SK-N-SH (cell line): ENCODE measurements around the gene OPN1LW. TPM values are rescaled to one million over a fixed set of nuclear protein-coding genes. Genes with fewer than 3 reads are reported as not detected.

Source experiments
- CTCF ChIA-PET: fragments of 300-600, 350-600 bp; formaldehyde crosslinking; extraction: SDS; loops from one replicate; lab custom pipeline; 2021; lab: Yijun Ruan, JAX
- POLR2A ChIA-PET: fragments of 350-600 bp; sonication (Branson Sonifier 250); formaldehyde crosslinking; extraction: SDS; loops from one replicate; lab custom pipeline; 2020; ENCODE audit warnings: antibody characterized with exemption, inconsistent platforms; lab: Yijun Ruan, JAX
- DNase-seq: peaks from one replicate; pipeline ENCODE4 v3.0.0; 2012
- H2AFZ ChIP-seq: fragments of 200-600 bp; sonication (generic); 2 replicates; pipeline ENCODE4 v1.8.1; 2016; ENCODE audit warnings: antibody characterized with exemption, mild to moderate bottlenecking, low read depth
- H3F3A ChIP-seq: fragments of 200-600 bp; sonication (generic); replicated peaks from 2 replicates; pipeline ENCODE3; 2016; ENCODE audit warnings: antibody characterized with exemption, mild to moderate bottlenecking; ENCODE audit not compliant: insufficient read depth
- H3K27ac ChIP-seq, 2 experiments: fragments of 200-500 bp in 1 of 2; fragments of 200-600 bp in 1 of 2; sonication (Bioruptor generic) in 1 of 2; sonication (generic), shearing (Covaris generic) in 1 of 2; 2 replicates each; pipeline versions ENCODE4 v1.5.1 to v1.6.1; 2014 to 2016; ENCODE audit warnings: low read depth in 2 of 2, inconsistent platforms in 1 of 2, low read length in 1 of 2, mild to moderate bottlenecking in 1 of 2, mixed read lengths in 1 of 2
- H3K27me3 ChIP-seq: fragments of 200-600 bp; sonication (generic), shearing (Covaris generic); 2 replicates; pipeline ENCODE4 v1.6.1; 2016; ENCODE audit warnings: mixed run types; ENCODE audit not compliant: insufficient read depth
- H3K36me3 ChIP-seq, 2 experiments: fragments of 200-500 bp in 1 of 2; fragments of 200-600 bp in 1 of 2; sonication (Bioruptor generic) in 1 of 2; sonication (generic) in 1 of 2; replicated peaks in 1 of 2; 2 replicates each; pipeline versions ENCODE3 to v1.5.1; 2014 to 2016; ENCODE audit warnings: low read length in 1 of 2, mild to moderate bottlenecking in 1 of 2; ENCODE audit not compliant: insufficient read depth in 2 of 2, control insufficient read depth in 1 of 2
- H3K4me1 ChIP-seq, 2 experiments: fragments of 200-500 bp in 1 of 2; fragments of 200-600 bp in 1 of 2; sonication (Bioruptor generic) in 1 of 2; sonication (generic), shearing (Covaris generic) in 1 of 2; 2 replicates each; pipeline versions ENCODE4 v1.5.1 to v1.6.1; 2014 to 2016; ENCODE audit warnings: low read depth in 1 of 2, low read length in 1 of 2, mixed run types in 1 of 2; ENCODE audit not compliant: insufficient read depth in 2 of 2, control insufficient read depth in 1 of 2
- H3K4me2 ChIP-seq: fragments of 200-600 bp; sonication (generic), shearing (Covaris generic); 2 replicates; pipeline ENCODE4 v1.6.1; 2017; ENCODE audit warnings: mixed run types
- H3K4me3 ChIP-seq, 2 experiments: fragments of 200-500 bp in 1 of 2; fragments of 200-600 bp in 1 of 2; sonication (Bioruptor generic) in 1 of 2; sonication (generic), shearing (Covaris generic) in 1 of 2; 2 replicates each; pipeline versions ENCODE4 v1.5.1 to v1.8.1; 2014 to 2016; ENCODE audit warnings: low read depth in 2 of 2, inconsistent platforms in 1 of 2, low read length in 1 of 2, mild to moderate bottlenecking in 1 of 2, mixed read lengths in 1 of 2, moderate library complexity in 1 of 2
- H3K79me2 ChIP-seq: fragments of 200-600 bp; sonication (generic); 2 replicates; pipeline ENCODE4 v1.8.1; 2017; ENCODE audit warnings: mild to moderate bottlenecking; ENCODE audit not compliant: insufficient read depth
- H3K9ac ChIP-seq: fragments of 200-600 bp; sonication (generic); 2 replicates; pipeline ENCODE4 v1.6.1; 2017; ENCODE audit warnings: mixed run types
- H3K9me2 ChIP-seq: fragments of 200-600 bp; sonication (generic); 2 replicates; pipeline ENCODE4 v1.6.1; 2017; ENCODE audit warnings: mixed run types
- H3K9me3 ChIP-seq: fragments of 200-600 bp; sonication (generic); 2 replicates; pipeline ENCODE4 v1.6.1; 2017; ENCODE audit warnings: mixed run types, mild to moderate bottlenecking, moderate library complexity
- H4K20me1 ChIP-seq: fragments of 200-600 bp; sonication (generic); 2 replicates; pipeline ENCODE4 v1.6.1; 2017; ENCODE audit warnings: mild to moderate bottlenecking, mixed run types; ENCODE audit not compliant: insufficient read depth
- CTCF ChIP-seq: fragments of 200-600 bp; sonication (generic); IDR thresholded peaks from 2 replicates; pipeline ENCODE4 v1.6.1; 2017; ENCODE audit warnings: antibody characterized with exemption, mild to moderate bottlenecking, moderate library complexity
- ELF1 ChIP-seq: IDR thresholded peaks from 2 replicates; pipeline ENCODE4 v1.4.0; 2012
- EZH2phosphoT487 ChIP-seq: fragments of 200-600 bp; sonication (generic); IDR thresholded peaks from 2 replicates; pipeline ENCODE4 v1.6.1; 2017; ENCODE audit warnings: low read depth, mixed run types, mild to moderate bottlenecking, antibody characterized with exemption, moderate library complexity, borderline replicate concordance
- FOXM1 ChIP-seq: IDR thresholded peaks from 2 replicates; pipeline ENCODE4 v1.4.0; 2012; ENCODE audit warnings: low read depth, mild to moderate bottlenecking
- JUND ChIP-seq: IDR thresholded peaks from 2 replicates; pipeline ENCODE4 v1.4.0; 2012
- MAX ChIP-seq: IDR thresholded peaks from 2 replicates; pipeline ENCODE4 v1.4.0; 2012; ENCODE audit warnings: low read depth
- RCOR1 ChIP-seq: fragments of 150-350 bp; IDR thresholded peaks from 2 replicates; pipeline ENCODE4 v1.6.1; 2017; ENCODE audit warnings: antibody characterized with exemption, low read length
- REST ChIP-seq: IDR thresholded peaks from 2 replicates; pipeline ENCODE4 v1.6.1; 2012; ENCODE audit warnings: mild to moderate bottlenecking, low read depth, low read length, moderate library complexity
- SMC3 ChIP-seq: IDR thresholded peaks from 2 replicates; pipeline ENCODE4 v1.6.1; 2012; ENCODE audit warnings: low read depth, low read length, improper control_type of control experiment
- TAF1 ChIP-seq: IDR thresholded peaks from 2 replicates; pipeline ENCODE4 v1.6.1; 2012; ENCODE audit warnings: low read depth, mild to moderate bottlenecking, low read length, moderate library complexity, borderline replicate concordance
- WGBS: methylation state at CpG from one replicate; pipeline ENCODE4 v1.1.6; 2017; ENCODE audit warnings: low lambda C conversion rate; 5-methylcytosine and 5-hydroxymethylcytosine counted together
- polyA plus RNA-seq, 3 experiments: library from polyadenylated mRNA; depleted of rRNA; stranded (reverse); fragments of >200 nt; gene quantifications; 2 replicates each; pipeline ENCODE4 v1.2.3, GENCODE V29; 2012

Gene OPN1LW
- polyA plus RNA-seq, 1 of the 3 experiments (the other 2 are of a cell fraction), result not detected

GRCh38 chrX:154126101-154126500, 17.9 kb upstream of the OPN1LW start:
- Histone ChIP-seq H3K9me3 (no peaks in the 10 kb centered on the region), H3K4me2 (no peak overlapping the region), H3F3A (no peaks in the 10 kb centered on the region), H4K20me1 (no peaks in the 10 kb centered on the region), H3K9ac (no peak overlapping the region), H2AFZ (no peak overlapping the region), H3K9me2 (no peaks in the 10 kb centered on the region), H3K79me2 (no peaks in the 10 kb centered on the region), H3K36me3 (no peaks in the 10 kb centered on the region), H3K27ac (no peak overlapping the region), H3K4me3 (no peak overlapping the region), H3K27me3 (no peaks in the 10 kb centered on the region; the same call in 1 of the 2 replicates), H3K4me1 (no peaks in the 10 kb centered on the region)
- ChIA-PET CTCF (interaction anchor here (0.9 to 2.3 kb wide), 2 partner anchors 11 to 182 kb away, joined by 3 to 8 read pairs; no protein-coding TSS in a partner anchor), POLR2A (no interaction called here)
- no peak for TF ChIP-seq ELF1
- TF ChIP-seq REST, result no peak
- no peak for TF ChIP-seq RCOR1
- TF ChIP-seq JUND, result no peak
- no peak for TF ChIP-seq CTCF
- TF ChIP-seq MAX, result no peak
- no peak for TF ChIP-seq EZH2phosphoT487
- no CpG with 5 or more reads among the region's 11 CpGs for WGBS
- no peak for DNase-seq

- Histone ChIP-seq H3K4me2 (no peak overlapping the region), H3K4me1 (no peaks in the 10 kb centered on the region), H3K9me2 (no peaks in the 10 kb centered on the region), H4K20me1 (no peaks in the 10 kb centered on the region), H3K9me3 (no peaks in the 10 kb centered on the region), H3K36me3 (no peaks in the 10 kb centered on the region), H3F3A (no peaks in the 10 kb centered on the region), H3K27ac (no peak overlapping the region), H3K4me3 (no peak overlapping the region), H3K79me2 (no peaks in the 10 kb centered on the region), H3K27me3 (peaks cover 19% of the 10 kb centered on the region; the same call in 1 of the 2 replicates), H3K9ac (no peak overlapping the region), H2AFZ (no peak overlapping the region)
- CTCF ChIA-PET, result interaction anchor here (1.0 kb wide), 1 partner anchor 186 kb away, joined by 3 read pairs; no protein-coding TSS in a partner anchor
- TF ChIP-seq TAF1, result no peak
- TF ChIP-seq FOXM1, result no peak
- TF ChIP-seq SMC3, result no peak
- WGBS, result 37% methylated on average over 4 of the region's 4 CpGs
- no peak for DNase-seq
- POLR2A ChIA-PET, result interaction anchor here (0.6 kb wide), 1 partner anchor 171 kb away, joined by 3 read pairs; no protein-coding TSS in a partner anchor
Observed at GRCh38 chrX:154131955-154132354, 12.1 kb upstream of the OPN1LW start.
